Fibroblast of skin of left quadriceps (primary cell): ENCODE data around the gene SCN3B.
"Not testable (repeated sequence)": the region's sequence is repeated elsewhere in the genome, so short reads cannot be mapped to it uniquely, and the experiment has no call there.

Experiments
- DNase-seq, 2 experiments: peaks; one replicate each; pipeline ENCODE4 v3.0.0-alpha.2; 2013; ENCODE audit warnings: low read depth in 2 of 2

Gene SCN3B, protein sequence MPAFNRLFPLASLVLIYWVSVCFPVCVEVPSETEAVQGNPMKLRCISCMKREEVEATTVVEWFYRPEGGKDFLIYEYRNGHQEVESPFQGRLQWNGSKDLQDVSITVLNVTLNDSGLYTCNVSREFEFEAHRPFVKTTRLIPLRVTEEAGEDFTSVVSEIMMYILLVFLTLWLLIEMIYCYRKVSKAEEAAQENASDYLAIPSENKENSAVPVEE

DNA sequence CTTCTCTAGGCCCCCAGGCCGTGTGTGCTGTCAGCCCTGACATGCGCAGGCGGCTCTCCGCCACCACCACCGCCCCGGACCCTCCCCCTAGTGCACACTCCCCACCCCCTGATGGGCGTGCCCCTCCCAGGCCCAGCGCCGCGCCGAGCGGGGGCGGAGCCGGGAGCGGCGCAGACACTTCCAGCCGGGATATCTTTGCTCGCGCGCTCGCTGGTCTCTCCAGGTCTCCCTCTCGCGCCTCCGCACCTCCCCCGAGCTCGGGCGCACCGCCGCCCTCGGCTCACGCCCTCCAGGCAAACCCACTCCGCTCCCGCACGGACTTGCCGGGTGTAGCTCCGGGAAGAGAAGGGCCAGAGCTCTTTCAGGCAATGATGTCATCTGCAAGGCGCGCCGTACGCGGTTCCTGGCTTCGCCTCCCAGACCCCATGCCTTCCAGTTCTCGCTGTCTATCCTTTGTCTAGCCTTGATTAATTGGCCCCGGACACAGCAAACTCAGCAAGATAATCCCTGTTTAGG is at the start of gene SCN3B:
TSS of gene SCN3B (minus strand) at position 59 of the 516 bp plus-strand sequence. CDS start 823 bp downstream, outside the sequence.
- peak; percentile 17 to 22 for DNase-seq

DNA sequence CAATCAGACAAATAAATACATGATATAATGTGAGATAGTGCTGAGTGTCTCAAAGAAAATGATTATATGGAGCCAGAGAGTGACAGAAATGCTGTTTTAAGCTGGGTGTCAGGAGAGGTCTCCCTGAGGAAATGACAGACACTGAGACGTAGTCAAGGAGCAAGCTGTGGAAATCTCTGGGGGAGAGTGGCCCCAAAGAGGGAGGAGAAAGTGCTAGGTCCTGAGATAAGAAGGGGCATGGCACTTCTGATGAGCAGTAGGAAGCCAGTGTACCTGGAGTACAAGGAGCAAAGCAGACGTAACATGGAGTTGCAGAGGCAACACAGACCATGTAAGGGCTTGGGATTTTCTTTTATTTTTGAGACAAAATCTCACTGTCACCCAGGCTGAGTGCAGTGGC is 48.3 kb upstream of the SCN3B start:
- no peak for DNase-seq

DNA sequence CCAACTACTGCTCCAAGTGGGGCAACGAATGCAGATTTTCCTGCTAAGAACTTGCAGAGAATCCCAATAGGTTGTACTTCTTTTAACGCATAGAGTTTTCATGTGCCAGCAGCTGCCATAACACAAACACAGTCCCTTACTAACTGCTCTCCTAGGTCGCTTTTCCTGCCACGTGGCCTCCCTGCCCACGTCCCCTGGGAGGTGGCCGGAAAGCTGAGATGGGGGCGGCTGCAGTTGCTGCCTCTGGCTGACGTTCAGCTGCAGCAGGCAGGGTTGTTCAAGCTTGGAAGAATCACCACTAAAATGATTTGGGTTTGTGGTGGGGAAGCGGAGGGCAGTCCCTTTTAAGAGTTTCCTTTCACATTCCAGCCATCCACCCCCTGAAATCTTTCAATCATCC is 47.7 kb upstream of the SCN3B start:
- no peak for DNase-seq

DNA sequence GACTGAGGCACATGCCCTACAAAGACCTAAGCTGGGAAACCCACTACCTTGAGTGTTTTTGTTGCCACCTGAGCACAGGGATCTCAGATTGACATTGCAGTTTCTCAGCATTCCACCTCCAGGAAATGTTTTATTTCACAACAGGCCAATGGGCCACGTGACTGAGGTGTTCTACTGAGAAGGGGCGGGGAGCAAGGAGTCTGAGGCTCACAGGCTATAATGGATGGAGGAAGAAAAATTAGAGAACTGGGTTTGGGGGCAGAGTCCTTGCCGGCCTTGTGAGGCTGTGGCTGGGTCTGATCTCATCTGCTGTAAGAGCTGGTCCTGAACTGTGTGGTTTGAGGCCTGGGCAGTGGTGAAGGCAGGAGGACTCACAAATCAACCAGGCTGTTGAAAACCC is 46.3 kb upstream of the SCN3B start:
- no peak for DNase-seq

DNA sequence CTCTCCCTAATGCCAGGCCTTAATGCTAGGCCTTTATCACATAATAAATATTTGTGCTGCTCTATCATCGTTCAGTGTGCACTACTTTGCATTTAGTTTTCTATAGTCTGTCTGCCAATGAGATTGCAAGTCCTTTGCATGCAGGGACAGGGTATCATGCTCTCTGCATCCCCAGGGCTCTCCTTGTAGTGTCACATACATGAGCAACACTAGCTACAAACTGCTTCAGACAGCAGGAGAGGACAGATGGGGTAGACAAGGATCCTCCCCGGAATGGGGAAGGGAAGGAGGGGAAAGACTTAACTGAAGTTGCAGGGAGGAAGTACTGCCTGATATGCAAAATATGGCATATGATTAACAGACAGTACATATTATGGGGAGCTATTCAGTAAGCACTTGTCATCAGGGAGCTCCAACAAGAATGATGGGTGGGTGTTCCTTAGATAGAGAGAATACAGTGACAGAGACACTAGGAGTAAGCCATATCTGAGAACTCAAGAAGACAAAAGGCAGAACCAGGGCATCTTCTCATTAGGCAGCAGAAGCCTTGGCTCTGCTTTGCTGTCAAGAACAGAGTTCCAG is 44.2 kb upstream of the SCN3B start:
- DNase-seq, result no peak

DNA sequence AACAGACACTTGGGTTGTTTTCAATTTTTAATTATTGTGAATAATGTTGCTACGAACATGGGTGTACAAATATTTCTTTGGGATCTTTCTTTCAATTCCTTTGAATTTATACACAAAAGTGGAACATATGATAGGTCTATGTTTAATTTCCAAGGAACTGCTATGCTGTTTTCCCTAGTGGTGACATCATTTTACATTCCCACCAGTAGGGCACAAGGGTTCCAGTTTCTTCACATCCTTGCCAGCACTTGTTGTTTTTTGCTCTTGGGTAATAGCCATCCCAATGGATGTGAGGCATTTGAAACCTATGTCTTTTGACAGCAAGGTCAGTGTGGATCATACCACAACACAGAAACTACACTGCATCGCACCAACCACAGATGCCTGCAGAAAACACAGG is 41.8 kb upstream of the SCN3B start:
- no peak for DNase-seq

DNA sequence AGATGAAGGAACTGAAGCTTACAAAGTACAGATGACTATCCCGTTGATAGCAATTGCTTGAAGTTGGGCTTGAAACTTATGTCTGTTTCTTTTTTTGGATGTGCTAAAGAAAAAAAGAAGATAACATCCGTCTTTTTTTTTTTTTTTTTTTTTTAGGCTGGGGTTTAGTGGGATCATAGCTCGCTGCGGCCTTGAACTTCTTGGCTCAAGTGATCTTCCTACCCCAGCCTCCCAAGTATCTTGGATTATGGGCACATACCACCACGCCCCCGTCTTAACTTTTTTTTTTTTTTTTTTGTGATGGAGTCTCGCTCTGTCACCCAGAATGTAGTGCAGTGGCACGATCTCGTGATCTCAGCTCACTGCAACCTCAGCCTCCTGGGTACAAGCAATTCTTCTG is 40.8 kb upstream of the SCN3B start:
- no peak for DNase-seq

DNA sequence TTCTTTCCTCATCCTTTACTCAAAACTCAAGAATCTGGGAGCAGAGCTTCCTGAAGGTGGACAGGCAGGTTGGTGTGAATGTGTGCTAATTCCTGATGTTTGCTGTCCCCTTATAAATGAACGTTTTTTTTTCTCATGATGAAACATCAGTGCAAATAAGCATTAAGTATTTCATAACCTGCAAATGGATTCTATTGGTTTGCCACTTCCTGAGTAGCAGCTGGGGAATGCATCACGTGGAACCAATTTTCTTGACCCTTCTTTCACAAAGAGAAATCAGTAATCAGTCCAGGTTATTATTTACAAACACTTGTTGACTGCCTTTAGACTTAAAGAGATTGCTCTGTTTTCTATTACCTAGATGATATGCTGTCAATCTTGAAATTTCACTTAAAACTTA is 40.1 kb upstream of the SCN3B start:
- no peak for DNase-seq

DNA sequence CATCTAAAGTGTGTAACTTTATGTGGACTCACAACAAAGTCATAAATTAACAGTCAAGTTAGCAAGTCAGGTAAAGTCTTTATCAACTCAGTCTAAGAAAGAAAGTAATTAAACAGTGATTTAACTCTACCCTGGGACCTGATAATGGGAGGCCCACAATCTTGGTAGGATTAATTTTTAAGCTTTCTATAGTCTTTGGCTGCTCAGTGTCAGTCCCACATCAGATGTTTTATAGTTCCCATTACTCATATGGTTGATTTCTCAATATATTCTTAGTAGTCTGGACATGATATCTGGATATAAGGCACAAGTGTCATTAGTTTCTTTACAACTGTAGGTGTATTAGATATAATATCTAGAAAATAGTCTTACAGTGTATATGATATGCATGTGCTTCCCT is 38.5 kb upstream of the SCN3B start:
- DNase-seq, result no peak

DNA sequence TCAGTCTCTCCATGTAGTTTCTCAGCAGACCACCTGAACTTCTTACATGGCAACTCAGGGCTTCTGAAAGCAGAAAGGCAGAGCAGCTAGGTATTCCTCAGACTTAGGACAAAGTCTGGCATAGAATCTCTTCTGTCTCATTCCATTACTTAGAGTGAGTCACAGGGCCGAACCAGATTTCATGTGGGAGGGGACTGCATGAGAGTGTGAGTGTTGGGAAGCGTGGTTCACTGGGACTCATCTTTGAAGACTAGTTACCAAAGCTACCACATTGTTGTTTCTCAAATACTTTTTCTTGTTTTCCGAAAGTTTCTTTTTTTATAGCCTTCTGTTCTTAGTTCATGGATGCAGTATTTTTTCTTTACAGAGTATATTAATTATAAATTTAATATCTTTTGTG is 36.1 kb upstream of the SCN3B start:
- peak in 1 of 2 experiments; percentile 1 for DNase-seq

DNA sequence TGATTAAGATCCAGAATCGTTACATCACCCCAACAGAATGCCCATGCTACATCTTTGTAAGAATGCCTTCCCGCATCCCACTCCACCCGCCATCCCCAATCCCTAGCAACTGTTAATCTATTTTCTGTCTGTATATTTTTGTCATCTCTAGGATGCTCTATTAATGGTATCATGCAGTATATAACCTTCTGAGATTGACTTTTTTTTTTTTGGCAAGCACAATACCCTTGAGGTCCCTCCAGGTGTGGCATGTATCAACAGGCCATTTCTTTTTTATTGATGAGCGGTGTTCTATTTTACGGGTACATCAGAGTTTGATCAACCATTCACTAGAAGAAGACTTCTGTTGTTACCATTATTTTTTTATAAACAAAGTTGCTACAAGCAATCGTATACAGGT is 30.2 kb upstream of the SCN3B start:
- no peak for DNase-seq

DNA sequence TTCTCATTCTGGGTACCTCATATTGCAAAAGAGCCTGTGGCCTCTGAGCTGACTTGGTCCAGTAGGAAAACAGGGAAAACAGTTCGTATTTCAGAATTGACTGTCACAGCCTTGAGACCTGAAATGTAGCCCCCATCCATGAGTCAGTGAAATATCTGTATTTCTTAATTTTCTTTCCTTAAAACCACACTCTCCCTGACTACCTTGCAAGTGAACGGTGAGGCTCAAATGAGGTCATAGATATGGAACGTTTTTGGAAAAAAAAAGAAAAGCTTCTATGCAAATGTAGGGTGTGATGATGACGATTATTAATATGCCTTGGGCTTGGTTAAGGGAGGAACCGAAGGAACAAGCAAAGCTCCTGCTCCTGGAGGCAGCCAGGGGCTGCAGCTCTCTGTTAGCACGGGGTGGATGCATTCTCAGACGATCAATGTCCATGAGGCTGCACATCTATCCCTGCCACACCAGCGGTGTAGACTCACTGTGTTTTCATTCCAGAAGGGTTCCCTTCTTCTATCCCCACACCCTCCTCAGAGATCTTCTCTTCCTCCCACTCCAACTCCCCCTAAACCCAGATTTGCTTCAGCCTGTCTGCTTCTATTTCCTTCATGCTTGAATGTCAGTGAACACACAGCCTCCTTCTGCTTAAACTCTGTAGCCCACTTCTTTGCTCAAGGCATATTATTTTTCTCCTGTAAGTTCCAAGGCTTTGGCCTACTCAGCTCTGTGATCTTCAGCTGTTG is 29.2 kb upstream of the SCN3B start:
- DNase-seq, result no peak

DNA sequence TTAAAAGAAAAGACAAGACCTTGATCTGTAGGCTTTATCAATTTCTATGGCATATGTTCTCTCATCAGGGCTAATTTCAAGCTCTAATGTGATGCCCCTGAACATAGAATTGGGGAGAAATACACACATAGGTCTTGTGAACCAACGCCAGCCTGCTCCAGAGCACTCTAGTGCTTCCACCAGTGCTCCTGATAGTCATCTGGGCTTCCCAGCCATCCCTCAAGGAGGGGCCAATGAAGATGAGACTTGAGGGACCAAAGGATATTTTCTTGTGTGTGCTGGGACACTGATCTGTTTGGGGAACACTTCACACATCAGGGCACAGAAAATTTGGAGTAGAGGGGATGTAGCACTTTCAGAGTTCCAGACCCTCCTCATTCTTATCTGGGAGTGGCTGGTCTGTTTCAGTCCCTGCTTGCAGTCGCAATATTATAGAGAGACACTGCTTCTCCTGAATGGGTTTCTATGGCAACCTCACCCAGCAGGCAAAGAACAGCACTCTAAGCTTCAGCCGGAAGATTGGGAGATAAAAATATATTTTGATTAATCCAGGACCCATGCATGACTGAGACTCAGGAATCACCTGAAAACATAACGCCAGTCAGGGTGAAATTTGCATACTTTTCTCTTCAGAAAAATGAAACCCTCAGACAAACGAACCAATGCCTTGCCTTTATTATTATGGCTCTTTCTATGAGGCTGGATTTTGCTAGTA is 28.4 kb upstream of the SCN3B start:
- no peak for DNase-seq

DNA sequence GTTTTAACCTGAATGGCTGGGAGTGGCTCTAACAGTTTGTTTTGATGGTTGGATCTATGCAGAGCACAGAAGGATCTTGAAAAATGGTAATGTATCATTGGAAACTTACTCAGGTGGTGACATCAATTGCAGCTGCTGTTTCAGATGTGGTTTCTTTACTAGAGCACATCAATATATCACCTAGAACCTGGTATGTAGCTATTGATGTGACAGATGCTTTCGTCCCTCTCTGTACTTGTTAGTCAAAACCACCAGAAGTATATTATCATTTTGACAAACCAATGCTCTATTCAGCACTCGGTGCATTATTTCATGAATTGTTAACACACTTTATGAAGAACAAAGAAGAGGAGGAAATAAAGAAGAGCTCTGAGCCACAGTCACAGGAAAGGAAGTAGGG is 26.6 kb upstream of the SCN3B start:
- DNase-seq, result no peak

DNA sequence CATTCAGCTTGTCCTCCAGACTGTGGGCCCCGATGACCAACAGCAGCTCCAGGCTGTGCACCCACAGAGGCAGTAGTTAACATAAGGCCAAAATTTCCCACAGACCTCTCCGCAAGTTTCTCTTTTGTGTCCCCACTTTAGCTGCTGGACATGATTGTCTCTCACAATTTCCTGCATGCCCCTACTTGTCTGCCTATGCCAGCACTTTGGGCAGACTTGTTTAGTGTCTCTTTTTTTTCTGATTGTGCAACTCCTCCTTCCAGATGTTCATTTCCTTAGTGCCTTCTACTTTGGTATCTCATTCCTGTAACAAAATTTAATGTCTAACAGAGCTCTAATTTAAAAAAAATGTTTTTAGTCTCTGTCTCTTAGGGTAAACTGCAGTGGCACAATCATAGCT is 23.8 kb upstream of the SCN3B start:
- no peak for DNase-seq

DNA sequence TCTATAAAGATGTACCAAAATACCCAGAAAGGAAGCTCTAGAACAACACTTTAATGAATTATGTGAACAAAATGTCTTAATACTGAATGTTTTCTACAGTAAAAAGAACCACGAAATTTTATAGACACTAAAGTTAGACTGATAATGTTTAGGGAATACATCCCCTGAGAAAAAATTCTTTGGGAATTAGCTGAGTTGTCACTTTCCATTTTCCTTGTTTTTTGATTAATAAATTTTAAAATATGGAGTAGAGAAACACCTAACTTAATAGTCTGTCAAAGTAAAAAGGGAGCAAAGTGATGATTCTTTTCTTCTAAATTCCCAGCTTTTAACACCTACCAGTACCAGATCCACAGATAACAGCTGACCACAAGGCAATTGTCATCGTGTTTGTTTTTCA is 23.1 kb upstream of the SCN3B start:
- DNase-seq, result no peak

DNA sequence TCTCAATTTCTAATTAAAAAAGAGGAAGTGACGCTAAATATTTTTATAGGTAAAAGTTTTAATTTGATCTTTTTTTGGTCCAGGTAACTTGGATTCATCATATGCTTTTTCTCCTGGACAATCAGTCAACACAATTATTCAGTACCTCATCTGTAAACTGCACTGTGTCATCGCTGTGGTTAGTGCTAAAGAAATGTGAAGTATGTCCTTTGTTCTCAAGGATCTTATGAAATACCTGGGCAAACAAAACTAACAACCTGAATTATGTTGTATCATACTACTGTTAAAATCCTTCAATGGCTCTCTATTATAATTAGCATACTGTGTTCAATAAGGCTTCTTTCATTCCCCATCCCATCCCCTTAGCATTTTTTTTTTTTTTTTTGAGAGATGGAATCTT is 19.9 kb upstream of the SCN3B start:
- no peak for DNase-seq

DNA sequence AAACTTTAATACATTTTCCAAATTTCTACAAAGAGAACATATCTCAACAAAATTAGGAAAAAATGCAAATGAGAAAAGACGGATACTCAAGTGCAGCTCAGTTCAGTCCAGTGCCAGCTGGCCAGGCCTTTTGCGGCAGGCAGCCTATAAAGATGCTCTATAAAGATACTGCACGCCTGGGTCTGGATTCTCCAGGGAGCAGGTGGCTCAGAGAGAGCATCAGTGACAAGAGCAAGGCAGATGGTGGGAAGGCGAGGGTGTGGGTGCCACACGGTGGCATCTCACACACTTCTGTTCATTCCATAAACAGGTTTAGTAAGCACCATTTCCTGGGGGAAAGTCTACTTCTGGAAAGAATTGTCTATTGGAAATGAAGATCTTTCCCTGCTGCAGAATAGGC is 18.1 kb upstream of the SCN3B start:
- no peak for DNase-seq

DNA sequence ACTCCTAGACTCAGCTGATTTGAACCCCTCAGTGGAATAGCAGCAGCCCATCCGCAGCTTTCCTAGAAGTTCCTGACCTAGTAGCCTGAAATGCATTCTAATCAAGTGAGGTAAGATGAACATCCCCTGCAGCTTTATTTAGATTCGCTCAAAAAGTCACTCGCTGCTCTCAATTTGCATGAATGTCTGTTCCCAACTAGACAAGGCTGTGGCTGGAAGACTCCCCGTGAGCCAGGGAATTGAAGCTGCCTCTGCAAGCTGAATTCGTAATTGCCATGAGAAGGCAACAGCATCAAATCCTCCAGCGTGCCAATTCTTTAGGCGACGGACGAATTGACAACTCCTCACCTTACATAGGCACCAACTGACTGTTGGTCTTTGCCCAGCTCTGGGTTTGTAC is 17.1 kb upstream of the SCN3B start:
- DNase-seq, result no peak

DNA sequence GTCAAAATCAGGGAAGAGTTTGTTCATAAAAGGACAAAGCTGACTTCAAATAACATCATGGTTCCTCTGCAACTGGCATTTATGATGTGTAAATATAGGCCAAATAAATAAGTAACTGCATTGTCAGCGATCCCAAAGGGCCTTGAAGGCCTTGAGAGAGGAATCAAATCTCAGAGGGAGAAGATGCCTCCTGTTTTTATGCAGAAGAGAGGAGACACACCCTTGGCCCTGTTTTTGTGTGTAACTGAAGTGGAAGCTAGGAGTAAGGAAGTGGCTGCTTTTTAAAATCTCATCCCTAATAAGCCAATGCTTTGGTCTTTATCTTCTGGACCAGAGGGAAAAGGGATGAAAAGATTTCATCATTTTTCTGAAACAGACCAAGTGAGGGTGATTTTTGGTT is 15.7 kb upstream of the SCN3B start:
- no peak for DNase-seq

DNA sequence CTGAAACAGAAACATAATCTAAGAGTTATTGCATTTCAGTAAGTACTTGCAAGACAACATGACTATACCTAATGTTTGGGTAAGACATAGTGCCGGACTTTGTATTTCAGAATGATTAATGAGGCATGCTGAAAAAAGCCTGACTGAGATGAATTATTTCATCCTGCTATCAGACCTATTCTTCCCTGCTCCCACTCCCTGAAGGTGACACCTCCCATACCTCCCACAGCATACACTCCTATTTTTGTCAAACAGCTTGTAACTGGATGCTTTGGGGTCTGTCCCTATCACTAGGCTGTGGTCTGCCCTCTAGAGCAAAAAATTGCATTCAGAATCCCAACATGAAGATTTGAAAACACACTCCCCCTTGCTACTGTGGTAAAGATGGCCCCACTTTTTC is 10.9 kb upstream of the SCN3B start:
- DNase-seq, result no peak

DNA sequence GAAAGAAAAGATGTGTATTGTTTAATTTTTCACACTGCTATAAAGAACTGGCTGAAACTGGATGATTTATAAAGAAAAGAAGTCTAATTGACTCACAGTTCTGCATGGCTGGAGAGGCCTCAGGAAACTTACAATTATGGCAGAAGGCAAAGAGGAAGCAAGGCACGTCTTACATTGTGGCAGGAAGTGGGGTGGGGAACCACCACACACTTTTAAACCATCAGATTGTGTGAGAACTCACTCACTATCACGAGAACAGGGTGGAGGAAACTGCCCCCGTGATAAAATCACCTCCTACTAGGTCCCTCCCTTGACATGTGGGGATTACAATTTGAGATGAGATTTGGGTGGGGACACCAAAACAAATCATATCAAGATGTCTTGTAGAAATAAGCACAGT is 5.5 kb upstream of the SCN3B start:
- DNase-seq, result not testable (repeated sequence)

DNA sequence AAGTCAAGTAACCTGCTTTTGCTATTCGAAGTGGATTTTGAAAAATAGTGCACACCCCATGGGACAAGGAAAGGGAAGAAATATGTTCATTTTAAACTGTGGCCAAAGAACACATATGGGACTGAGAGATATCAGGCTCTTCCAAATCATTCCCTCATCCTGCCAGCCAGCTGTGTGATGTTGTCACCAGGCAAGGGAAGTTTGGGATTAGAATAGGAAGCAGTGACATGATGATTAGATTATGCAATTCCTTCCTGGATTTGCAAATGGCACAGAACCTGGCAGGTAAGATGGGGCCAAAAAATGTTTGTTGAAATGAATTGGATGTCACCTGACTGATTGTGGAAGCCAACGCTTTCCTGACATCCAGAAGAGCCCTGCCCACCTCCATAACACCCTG is 4.9 kb upstream of the SCN3B start:
- DNase-seq, result no peak
